Caco-2 (cell line): ENCODE measurements around the gene PTGES3L. TPM values are rescaled to one million over a fixed set of nuclear protein-coding genes. Genes with fewer than 3 reads are reported as not detected.

Source experiments
- BruUV-seq: library from RNA; stranded (reverse); fragments of 400-500 nt; replicated peaks from 2 replicates; lab custom pipeline; 2021; lab: Mats Ljungman, UMichigan
- CTCF ChIA-PET: fragments of 300-600 bp; sonication (Branson Sonifier 250); formaldehyde crosslinking; loops from one replicate; lab custom pipeline; 2022; ENCODE audit warnings: antibody characterized with exemption; lab: Charles Lee
- POLR2A ChIA-PET: fragments of 300-600 bp; sonication (Branson Sonifier 250); formaldehyde crosslinking; loops from one replicate; lab custom pipeline; 2022; ENCODE audit warnings: antibody characterized with exemption; lab: Charles Lee
- DNase-seq, 2 experiments: peaks; one replicate each; pipeline versions ENCODE4 v3.0.0 to v3.0.0-alpha.2; 2020 to 2022
- H3K27me3 ChIP-seq: replicated peaks from 2 replicates; pipeline ENCODE4 v1.6.0; 2011; ENCODE audit warnings: low read length; ENCODE audit not compliant: control insufficient read depth, insufficient read depth
- H3K36me3 ChIP-seq: 2 replicates; pipeline ENCODE4 v1.5.1; 2011; ENCODE audit warnings: low read length; ENCODE audit not compliant: control insufficient read depth, insufficient read depth
- H3K4me1 ChIP-seq: fragments of 250-450 bp; sonication (Bioruptor Pico); 2 replicates; pipeline ENCODE4 v1.5.1; 2020; ENCODE audit warnings: mild to moderate bottlenecking
- H3K4me3 ChIP-seq: 2 replicates; pipeline ENCODE4 v1.5.1; 2011; ENCODE audit warnings: low read depth, mild to moderate bottlenecking, control low read depth, low read length
- H3K9me3 ChIP-seq: fragments of 250-450 bp; sonication (Bioruptor Pico); 2 replicates; pipeline ENCODE4 v1.5.1; 2020; ENCODE audit warnings: mild to moderate bottlenecking, moderate library complexity
- H3K27ac Mint-ChIP-seq: one replicate; pipeline ENCODE4 v1.8.0; 2022; ENCODE audit warnings: mixed read lengths; ENCODE audit not compliant: unreplicated experiment
- H3K27me3 Mint-ChIP-seq: one replicate; pipeline ENCODE4 v1.8.0; 2022; ENCODE audit warnings: mixed read lengths; ENCODE audit not compliant: insufficient read depth, unreplicated experiment
- H3K36me3 Mint-ChIP-seq: one replicate; pipeline ENCODE4 v1.8.0; 2022; ENCODE audit warnings: mild to moderate bottlenecking, mixed read lengths; ENCODE audit not compliant: insufficient read depth, unreplicated experiment
- H3K4me1 Mint-ChIP-seq: one replicate; pipeline ENCODE4 v1.8.0; 2022; ENCODE audit warnings: low read depth, mixed read lengths; ENCODE audit not compliant: unreplicated experiment
- H3K4me3 Mint-ChIP-seq: one replicate; pipeline ENCODE4 v1.8.0; 2022; ENCODE audit warnings: mild to moderate bottlenecking, moderate library complexity, mixed read lengths; ENCODE audit not compliant: unreplicated experiment
- H3K9me3 Mint-ChIP-seq: one replicate; pipeline ENCODE4 v1.8.0; 2022; ENCODE audit warnings: mixed read lengths; ENCODE audit not compliant: unreplicated experiment
- intact Hi-C: fragments of 100-400 bp; cut with micrococcal nuclease; formaldehyde crosslinking; loops from one replicate; pipeline ENCODE4 v1.10.0; 2022; ENCODE audit not compliant: unreplicated experiment
- total RNA-seq: library from RNA; stranded (reverse); gene quantifications from 2 replicates; pipeline ENCODE4 v1.2.3, GENCODE V29; 2022
- TF ChIP-seq, protein P1 (sequence below), 2 experiments: fragments of 200-600 bp in 1 of 2; IDR thresholded peaks; 1 replicate in 1 of 2; 2 replicates in 1 of 2; pipeline versions ENCODE4 v1.5.1 to v1.8.0; 2011 to 2022; ENCODE audit warnings: antibody characterized with exemption in 1 of 2, control low read depth in 1 of 2, inconsistent platforms in 1 of 2, low read depth in 1 of 2, low read length in 1 of 2, mild to moderate bottlenecking in 1 of 2, moderate library complexity in 1 of 2; ENCODE audit not compliant: insufficient read depth in 1 of 2, severe bottlenecking in 1 of 2, unreplicated experiment in 1 of 2

The PTGES3L gene
- total RNA-seq, 1 experiment from 2014 or later: 1.2 TPM

GRCh38 chr17:43025290-43025657, 45.4 kb upstream of the PTGES3L start:
- H3K9me3 Mint-ChIP-seq: no peaks in the 10 kb centered on the region

DNA sequence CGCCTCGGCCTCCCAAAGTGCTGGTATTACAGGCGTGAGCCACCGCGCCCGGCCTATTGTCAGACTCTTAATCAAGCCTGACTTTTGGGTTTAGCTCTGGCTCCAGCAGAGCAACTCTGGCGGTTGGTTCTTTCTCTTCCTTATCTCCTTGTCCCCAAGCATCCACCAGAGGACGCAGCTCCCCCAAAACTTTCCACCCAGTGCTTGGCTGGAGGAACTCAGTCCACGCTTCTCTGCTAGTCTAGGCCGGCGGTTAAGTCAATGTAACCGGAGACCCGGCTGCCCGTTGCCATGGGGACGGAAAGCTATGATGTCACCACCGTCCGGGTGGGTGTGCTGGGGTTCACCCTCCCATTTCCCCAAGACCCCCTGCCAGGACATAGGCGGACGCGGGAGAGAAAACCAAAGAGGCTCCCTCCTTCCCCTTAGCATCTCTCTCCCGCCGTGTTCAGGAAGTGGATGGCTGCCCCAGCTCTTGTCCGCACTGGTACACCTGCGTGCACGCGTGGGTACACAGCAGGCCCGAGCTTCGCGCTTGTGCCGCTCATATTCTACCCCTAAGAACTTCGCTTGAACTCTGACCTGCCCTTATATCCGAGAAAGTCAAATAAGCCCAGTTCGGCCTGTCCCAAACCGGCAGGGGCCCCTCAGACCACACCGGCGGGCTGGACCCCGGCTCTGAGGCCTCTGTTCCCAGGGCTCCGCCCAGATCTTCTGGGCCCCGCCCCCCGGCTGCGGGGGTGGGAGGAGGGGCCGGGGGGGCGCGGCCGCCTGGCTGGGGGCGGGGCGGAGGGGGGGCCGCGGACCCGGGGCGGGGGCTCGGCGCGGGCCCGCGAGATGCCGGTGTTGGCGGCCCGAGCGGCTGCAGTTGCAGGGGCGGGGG, 44.8 kb upstream of the PTGES3L start, which contains the start of gene RND2:
Gene RND2, plus strand, starts transcription at position 825 of the 883 bp plus-strand sequence. CDS start 117 bp downstream, outside the sequence.
- DNase-seq: peak; percentile 85 to 88
- Mint-ChIP-seq H3K36me3 (peaks cover 20% of the 10 kb centered on the region), H3K4me3 (peak within 1 kb of the TSS; percentile 69), H3K4me1 (peaks cover 2% of the 10 kb centered on the region), H3K27me3 (no peaks in the 10 kb centered on the region), H3K27ac (peak within 1 kb of the TSS; percentile 85), H3K9me3 (no peaks in the 10 kb centered on the region)
- Histone ChIP-seq H3K4me1 (peaks cover 12% of the 10 kb centered on the region), H3K4me3 (peak within 1 kb of the TSS; percentile 53), H3K36me3 (no peaks in the 10 kb centered on the region; the same call in 1 of the 2 replicates), H3K9me3 (no peaks in the 10 kb centered on the region), H3K27me3 (no peaks in the 10 kb centered on the region)
- ChIA-PET CTCF (interaction anchor here (0.5 to 1.5 kb wide), 7 partner anchors 12 to 291 kb away, joined by 3 to 5 read pairs (median 4); partner anchors contain the start of genes BRCA1 and RPL27), POLR2A (interaction anchor here (1.0 to 1.9 kb wide), 4 partner anchors 27 to 343 kb away, joined by 3 to 17 read pairs (median 9); partner anchors contain the start of genes BRCA1 and RPL27)
- intact Hi-C loops: loop anchor here (1.0 to 5.0 kb wide), 2 partner anchors 101 to 293 kb away; partner anchors contain the start of gene BRCA1
- TF ChIP-seq, protein P1, sequence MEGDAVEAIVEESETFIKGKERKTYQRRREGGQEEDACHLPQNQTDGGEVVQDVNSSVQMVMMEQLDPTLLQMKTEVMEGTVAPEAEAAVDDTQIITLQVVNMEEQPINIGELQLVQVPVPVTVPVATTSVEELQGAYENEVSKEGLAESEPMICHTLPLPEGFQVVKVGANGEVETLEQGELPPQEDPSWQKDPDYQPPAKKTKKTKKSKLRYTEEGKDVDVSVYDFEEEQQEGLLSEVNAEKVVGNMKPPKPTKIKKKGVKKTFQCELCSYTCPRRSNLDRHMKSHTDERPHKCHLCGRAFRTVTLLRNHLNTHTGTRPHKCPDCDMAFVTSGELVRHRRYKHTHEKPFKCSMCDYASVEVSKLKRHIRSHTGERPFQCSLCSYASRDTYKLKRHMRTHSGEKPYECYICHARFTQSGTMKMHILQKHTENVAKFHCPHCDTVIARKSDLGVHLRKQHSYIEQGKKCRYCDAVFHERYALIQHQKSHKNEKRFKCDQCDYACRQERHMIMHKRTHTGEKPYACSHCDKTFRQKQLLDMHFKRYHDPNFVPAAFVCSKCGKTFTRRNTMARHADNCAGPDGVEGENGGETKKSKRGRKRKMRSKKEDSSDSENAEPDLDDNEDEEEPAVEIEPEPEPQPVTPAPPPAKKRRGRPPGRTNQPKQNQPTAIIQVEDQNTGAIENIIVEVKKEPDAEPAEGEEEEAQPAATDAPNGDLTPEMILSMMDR (IDR thresholded peaks at IDR 0.05; ENCODE audit: insufficient read depth in 1 of 2, low read depth in 1 of 2, low read length in 1 of 2, severe bottlenecking in 1 of 2, unreplicated experiment in 1 of 2): peak; percentile 34 to 79
- no TSS peak for BruUV-seq

More at GRCh38 chr17:43025290-43025657, 45.4 kb upstream of the PTGES3L start:
- BruUV-seq: no TSS peak
- Mint-ChIP-seq H3K4me3 (peak overlapping the region; percentile 69), H3K27me3 (no peaks in the 10 kb centered on the region), H3K4me1 (no peaks in the 10 kb centered on the region), H3K27ac (peak overlapping the region; percentile 85), H3K36me3 (peaks cover 20% of the 10 kb centered on the region)
- ChIA-PET CTCF (no interaction called here), POLR2A (interaction anchor here (1.9 kb wide), 1 partner anchor 27 kb away, joined by 17 read pairs; the partner anchor contains the start of gene RPL27)
- Histone ChIP-seq H3K4me1 (peaks cover 17% of the 10 kb centered on the region), H3K36me3 (no peaks in the 10 kb centered on the region), H3K27me3 (no peaks in the 10 kb centered on the region), H3K4me3 (peak overlapping the region; percentile 27), H3K9me3 (no peaks in the 10 kb centered on the region)
- intact Hi-C loops: no loop called here
- TF ChIP-seq, protein P1 (IDR thresholded peaks at IDR 0.05; ENCODE audit: insufficient read depth in 1 of 2, low read depth in 1 of 2, low read length in 1 of 2, severe bottlenecking in 1 of 2, unreplicated experiment in 1 of 2): no peak
- DNase-seq: no peak
